Heart left ventricle (tissue), 16 donors: Measurements from ENCODE around the gene HNRNPA2B1. TPM values are rescaled to one million over a fixed set of nuclear protein-coding genes. Genes with fewer than 3 reads are reported as not detected.
"Not testable (repeated sequence)": the region's sequence is repeated elsewhere in the genome, so short reads cannot be mapped to it uniquely, and the experiment has no call there.

ENCODE experiments used
- ATAC-seq, 4 donors: fragments of 200-7000 bp; cut with Tn5 transposase; one replicate each; pipeline ENCODE4 v1.9.1; 2020 to 2022; ENCODE audit warnings: moderate library complexity in 4 of 4, mild to moderate bottlenecking in 3 of 4, moderate number of reproducible peaks in 1 of 4
- DNase-seq, 5 donors: peaks; one replicate each; pipeline ENCODE4 v3.0.0-alpha.2; 2020
- H3K27ac ChIP-seq, 12 donors: fragments of 200-600 bp; sonication (generic) in 4 of 12; one replicate each; pipeline versions ENCODE4 v1.5.0 to v1.8.0; 2016 to 2022; ENCODE audit warnings: mild to moderate bottlenecking in 2 of 12
- H3K27me3 ChIP-seq, 9 donors: fragments of 200-600 bp; sonication (generic) in 2 of 9; one replicate each; pipeline versions ENCODE4 v1.5.1 to v1.8.0; 2016 to 2022; ENCODE audit warnings: mild to moderate bottlenecking in 3 of 9
- H3K36me3 ChIP-seq, 9 donors: fragments of 200-600 bp; sonication (generic) in 2 of 9; one replicate each; pipeline versions ENCODE4 v1.5.0 to v1.8.0; 2018 to 2022; ENCODE audit warnings: mild to moderate bottlenecking in 2 of 9
- H3K4me1 ChIP-seq, 12 donors: fragments of 200-600 bp; sonication (generic) in 4 of 12; one replicate each; pipeline versions ENCODE4 v1.5.0 to v1.8.0; 2016 to 2022; ENCODE audit warnings: mild to moderate bottlenecking in 3 of 12
- H3K4me3 ChIP-seq, 12 donors: fragments of 200-600 bp; sonication (generic) in 4 of 12; one replicate each; pipeline versions ENCODE4 v1.5.0 to v1.8.0; 2017 to 2022; ENCODE audit warnings: mild to moderate bottlenecking in 9 of 12, moderate library complexity in 4 of 12
- H3K9me3 ChIP-seq, 12 donors: fragments of 200-600 bp; sonication (generic) in 4 of 12; one replicate each; pipeline versions ENCODE4 v1.5.0 to v1.8.0; 2016 to 2022; ENCODE audit warnings: mild to moderate bottlenecking in 1 of 12
- POLR2A ChIP-seq, 2 donors: fragments of 450-650 bp; IDR thresholded peaks; one replicate each; pipeline ENCODE4 v1.6.1; 2017; ENCODE audit warnings: antibody characterized with exemption in 2 of 2, mild to moderate bottlenecking in 2 of 2, moderate library complexity in 2 of 2
- WGBS, 4 donors: extraction: QIAGEN DNeasy Blood & Tissue Kit in 2 of 4; methylation state at CpG; one replicate each; pipeline versions ENCODE4 v1.1.5 to v1.1.7; 2013 to 2018; 5-methylcytosine and 5-hydroxymethylcytosine counted together
- intact Hi-C, 10 donors: fragments of 100-400 bp; cut with DNase I; formaldehyde crosslinking; loops; one replicate each; pipeline versions ENCODE4 v1.11.1 to v1.14.2; 2022
- polyA plus RNA-seq, 2 donors: library from polyadenylated mRNA; stranded (reverse); fragments of 200-250 nt; gene quantifications; one replicate each; pipeline ENCODE4 v1.2.3, GENCODE V29; 2013
- total RNA-seq, 9 donors: library from RNA; depleted of rRNA in 2 of 9; stranded (reverse); fragments of >200 nt in 2 of 9; fragmentation: NEBNext Ultra II Directional in 3 of 9; extraction: Animal tissue kit (Norgen Biotek cat#: 25700) in 3 of 9; gene quantifications; one replicate each; pipeline versions ENCODE4 v1.1.0 to v1.2.4, GENCODE V29; 2016 to 2023
- TF ChIP-seq, protein P1 (sequence below), 12 donors: fragments of 200-600 bp; sonication (generic) in 4 of 12; IDR thresholded peaks; one replicate each; pipeline versions ENCODE4 v1.5.0 to v1.8.0; 2018 to 2022; ENCODE audit warnings: antibody characterized with exemption in 12 of 12, mild to moderate bottlenecking in 5 of 12
- donor health status: ischemic (EF 13 %, LVEDD 7.1; RV severe dilation, severe dysfunction).
- donor health status: healthy with polysubstance abuse.
- donor health status: DM: no; HTN: yes; CAD: no.
- donor health status: DM: no; HTN: no; CAD: no.
- donor health status: ischemic (EF 25% LVEDD 6.9; RV normal size, moderate dysfunction).
- donor health status: ischemic (EF 25% LVEDD 5.7; RV mildly dilated, moderate dysfunction).
- donor health status: healthy.
- donor health status: DM: yes; HTN: yes; CAD: no.
- donor health status: ischemic (EF 35%, LVEDD 5.7; RV mildly dilated, moderate dysfunction).
- donor health status: nonischemic (EF 11% LVEDD 7.7; RV severe dilation, severe dysfunction).
- donor health status: DM: yes; HTN: yes; CAD: no.
- donor health status: PGD.
- donor health status: ischemic (EF 29% LVEDD 5.4; RV normal size, mild dysfunction).
- donor health status: nonischemic (EF 23%, LVEDD 6.1; RV moderate dilation, normal function).

HNRNPA2B1 gene
- total and polyA plus RNA-seq, 11 donors: 142 to 732 (median 378) TPM

DNA sequence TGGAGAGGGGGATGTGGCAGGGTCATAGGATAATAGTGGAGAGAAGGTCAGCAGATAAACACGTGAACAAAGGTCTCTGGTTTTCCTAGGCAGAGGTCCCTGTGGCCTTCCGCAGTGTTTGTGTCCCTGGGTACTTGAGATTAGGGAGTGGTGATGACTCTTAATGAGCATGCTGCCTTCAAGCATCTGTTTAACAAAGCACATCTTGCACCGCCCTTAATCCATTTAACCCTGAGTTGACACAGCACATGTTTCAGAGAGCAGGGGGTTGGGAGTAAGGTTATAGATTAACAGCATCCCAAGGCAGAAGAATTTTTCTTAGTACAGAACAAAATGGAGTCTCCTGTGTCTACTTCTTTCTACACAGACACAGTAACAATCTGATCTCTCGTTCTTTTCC is 24.6 kb downstream of the HNRNPA2B1 start:
- H3K27ac ChIP-seq, H3K36me3 ChIP-seq, H3K27me3 ChIP-seq, DNase-seq, intact Hi-C loops, H3K4me3 ChIP-seq, H3K4me1 ChIP-seq, H3K9me3 ChIP-seq, ATAC-seq: not testable (repeated sequence)
- 68 to 100% (median 89%) methylated on average over 2 to 3 of the region's 4 CpGs for WGBS, 4 donors

DNA sequence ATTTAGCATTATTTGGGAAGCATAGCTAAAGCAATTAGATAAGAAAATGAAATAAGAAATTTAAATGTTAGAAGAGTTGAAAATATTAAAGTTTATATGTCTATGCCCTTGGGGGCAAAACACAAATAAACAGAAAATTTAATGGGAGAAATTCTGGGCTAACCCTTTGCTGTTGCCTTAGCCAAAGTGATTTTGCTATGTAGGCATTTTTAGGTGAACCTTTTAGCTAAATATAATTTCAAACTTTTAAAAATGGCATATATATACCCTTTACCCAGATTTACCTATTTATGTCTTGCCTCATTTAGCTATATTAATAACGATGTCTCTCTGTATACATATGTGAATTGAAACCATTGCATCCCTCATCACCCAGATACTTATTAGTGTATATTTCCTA is 28.5 kb downstream of the HNRNPA2B1 start:
- Histone ChIP-seq H3K4me3 (no peak overlapping the region), H3K36me3 (peaks cover 0 to 18% (median 0%) of the 10 kb centered on the region in 9 donors), H3K9me3 (no peaks in the 10 kb centered on the region), H3K27ac (no peak overlapping the region), H3K27me3 (no peaks in the 10 kb centered on the region), H3K4me1 (peaks cover 0 to under 1% (median 0%) of the 10 kb centered on the region in 12 donors)
- ATAC-seq (no peak), DNase-seq (no peak)
- no peak for TF ChIP-seq POLR2A (IDR thresholded peaks at IDR 0.05)
- TF ChIP-seq, protein P1, sequence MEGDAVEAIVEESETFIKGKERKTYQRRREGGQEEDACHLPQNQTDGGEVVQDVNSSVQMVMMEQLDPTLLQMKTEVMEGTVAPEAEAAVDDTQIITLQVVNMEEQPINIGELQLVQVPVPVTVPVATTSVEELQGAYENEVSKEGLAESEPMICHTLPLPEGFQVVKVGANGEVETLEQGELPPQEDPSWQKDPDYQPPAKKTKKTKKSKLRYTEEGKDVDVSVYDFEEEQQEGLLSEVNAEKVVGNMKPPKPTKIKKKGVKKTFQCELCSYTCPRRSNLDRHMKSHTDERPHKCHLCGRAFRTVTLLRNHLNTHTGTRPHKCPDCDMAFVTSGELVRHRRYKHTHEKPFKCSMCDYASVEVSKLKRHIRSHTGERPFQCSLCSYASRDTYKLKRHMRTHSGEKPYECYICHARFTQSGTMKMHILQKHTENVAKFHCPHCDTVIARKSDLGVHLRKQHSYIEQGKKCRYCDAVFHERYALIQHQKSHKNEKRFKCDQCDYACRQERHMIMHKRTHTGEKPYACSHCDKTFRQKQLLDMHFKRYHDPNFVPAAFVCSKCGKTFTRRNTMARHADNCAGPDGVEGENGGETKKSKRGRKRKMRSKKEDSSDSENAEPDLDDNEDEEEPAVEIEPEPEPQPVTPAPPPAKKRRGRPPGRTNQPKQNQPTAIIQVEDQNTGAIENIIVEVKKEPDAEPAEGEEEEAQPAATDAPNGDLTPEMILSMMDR (IDR thresholded peaks at IDR 0.05): no peak
- WGBS, 4 donors: 94 to 98% (median 97%) methylated on average over 1 of the region's 1 CpG
- intact Hi-C loops: no loop called here

DNA sequence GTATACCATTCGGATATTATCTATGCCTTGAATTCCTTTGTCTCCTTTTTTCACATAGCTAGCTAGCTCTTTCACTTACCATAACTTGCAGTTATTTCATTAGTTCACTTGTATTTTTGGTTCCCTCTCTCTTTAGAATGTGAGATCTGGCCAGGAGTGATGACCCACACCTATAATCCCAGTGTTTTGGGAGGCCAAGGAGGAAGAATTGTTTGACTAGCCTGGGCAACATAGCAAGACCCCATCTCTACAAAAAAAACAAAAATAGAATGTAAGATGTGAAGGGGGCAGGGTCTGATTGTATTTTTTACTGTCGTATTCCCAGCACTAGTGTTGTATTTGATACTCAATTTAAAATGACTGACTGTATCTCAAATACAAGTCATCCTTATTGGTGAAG is 28.9 kb downstream of the HNRNPA2B1 start:
- TF ChIP-seq POLR2A (IDR thresholded peaks at IDR 0.05): no peak
- TF ChIP-seq, protein P1 (IDR thresholded peaks at IDR 0.05): no peak
- Histone ChIP-seq H3K36me3 (peaks cover 0 to 18% (median 0%) of the 10 kb centered on the region in 9 donors), H3K4me3 (no peak overlapping the region), H3K27ac (no peak overlapping the region), H3K9me3 (no peaks in the 10 kb centered on the region), H3K27me3 (no peaks in the 10 kb centered on the region), H3K4me1 (peaks cover 0 to 5% (median 0%) of the 10 kb centered on the region in 12 donors)
- no peak for ATAC-seq
- no peak for DNase-seq
- intact Hi-C loops: no loop called here
- WGBS, 4 donors: 95 to 97% (median 96%) methylated on average over 2 of the region's 2 CpGs

DNA sequence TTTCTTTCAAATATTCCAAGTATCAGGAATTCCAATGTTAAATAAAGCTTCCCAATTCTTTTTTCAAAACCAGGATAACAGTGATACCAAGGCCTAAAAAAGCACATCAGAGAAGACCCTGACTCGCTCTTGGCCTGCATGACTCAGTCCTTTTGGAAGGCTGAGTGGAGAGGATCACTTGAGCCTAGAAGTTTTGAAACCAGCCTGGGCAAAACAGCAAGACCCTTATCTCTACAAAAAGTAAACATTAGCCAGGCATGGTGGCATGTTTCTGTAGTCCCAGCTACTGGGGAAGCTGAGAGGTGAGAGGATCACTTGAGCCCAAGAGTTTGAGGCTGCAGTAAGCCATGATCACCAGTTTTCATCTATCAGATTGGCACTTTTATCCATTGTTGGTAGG is 29.9 kb downstream of the HNRNPA2B1 start:
- no peak overlapping the region for H3K4me3 ChIP-seq
- no peak for ATAC-seq
- WGBS, 4 donors: 89 to 100% (median 95%) methylated on average over 1 of the region's 1 CpG
- no peaks in the 10 kb centered on the region for H3K27me3 ChIP-seq
- H3K27ac ChIP-seq: no peak overlapping the region
- intact Hi-C loops: no loop called here
- no peaks in the 10 kb centered on the region for H3K9me3 ChIP-seq
- no peak for TF ChIP-seq POLR2A (IDR thresholded peaks at IDR 0.05)
- TF ChIP-seq, protein P1 (IDR thresholded peaks at IDR 0.05): no peak
- no peak for DNase-seq
- H3K36me3 ChIP-seq: peaks cover 0 to 18% (median 0%) of the 10 kb centered on the region in 9 donors
- peaks cover 0 to 9% (median 0%) of the 10 kb centered on the region in 12 donors for H3K4me1 ChIP-seq

DNA sequence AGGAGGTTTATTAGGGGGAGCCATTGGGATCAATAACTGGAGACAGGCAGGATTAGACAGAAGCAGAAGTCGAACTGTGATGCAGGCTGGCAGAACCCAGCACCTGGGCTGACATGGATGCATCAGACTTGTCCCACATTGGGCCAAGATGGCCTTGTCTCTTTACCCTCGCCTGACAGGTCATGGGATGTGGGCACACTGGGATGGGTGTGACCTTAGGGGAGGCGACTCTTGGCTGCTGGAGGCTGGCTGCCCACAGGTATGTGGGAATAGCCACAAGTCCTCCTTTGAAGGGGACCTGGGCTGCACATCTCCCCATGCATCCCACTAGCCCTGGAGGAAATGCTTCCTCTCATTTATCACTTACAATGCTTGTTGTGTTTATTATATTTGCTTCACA is 31.3 kb downstream of the HNRNPA2B1 start:
- Histone ChIP-seq H3K36me3 (peaks cover 0 to 17% (median 0%) of the 10 kb centered on the region in 9 donors), H3K27ac (no peak overlapping the region), H3K27me3 (no peaks in the 10 kb centered on the region), H3K4me3 (no peak overlapping the region), H3K4me1 (peaks cover 0 to 9% (median 0%) of the 10 kb centered on the region in 12 donors), H3K9me3 (peaks cover 0 to 4% (median 0%) of the 10 kb centered on the region in 12 donors)
- WGBS, 4 donors: 68 to 90% (median 86%) methylated on average over 2 to 3 of the region's 3 CpGs
- intact Hi-C loops: no loop called here
- no peak for DNase-seq
- no peak for ATAC-seq
- TF ChIP-seq, protein P1 (IDR thresholded peaks at IDR 0.05): no peak
- no peak for TF ChIP-seq POLR2A (IDR thresholded peaks at IDR 0.05)
